ENCODE data around the gene ANTXR1.

DNA sequence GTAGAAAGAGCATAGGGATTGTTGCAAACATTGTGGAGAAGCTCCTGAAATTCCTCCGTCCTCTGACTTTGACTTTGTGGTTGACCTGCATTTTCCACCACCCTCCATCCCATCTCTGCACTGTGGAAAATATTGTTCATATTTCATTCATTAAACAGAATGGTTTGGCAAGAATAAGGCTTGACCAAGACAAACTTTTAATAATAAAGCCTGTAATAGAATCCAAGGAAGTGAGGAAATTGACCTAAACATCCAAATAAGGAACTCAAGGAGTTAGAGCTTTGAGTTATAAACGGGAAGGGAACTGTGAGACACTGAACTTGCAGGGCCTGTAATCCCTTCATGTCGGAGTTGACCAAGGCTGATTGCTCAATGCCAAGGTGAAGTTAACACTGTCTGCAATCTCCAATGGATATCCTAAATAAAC lies 258.9 kb downstream of the ANTXR1 start:
- TF ChIP-seq, protein P1, sequence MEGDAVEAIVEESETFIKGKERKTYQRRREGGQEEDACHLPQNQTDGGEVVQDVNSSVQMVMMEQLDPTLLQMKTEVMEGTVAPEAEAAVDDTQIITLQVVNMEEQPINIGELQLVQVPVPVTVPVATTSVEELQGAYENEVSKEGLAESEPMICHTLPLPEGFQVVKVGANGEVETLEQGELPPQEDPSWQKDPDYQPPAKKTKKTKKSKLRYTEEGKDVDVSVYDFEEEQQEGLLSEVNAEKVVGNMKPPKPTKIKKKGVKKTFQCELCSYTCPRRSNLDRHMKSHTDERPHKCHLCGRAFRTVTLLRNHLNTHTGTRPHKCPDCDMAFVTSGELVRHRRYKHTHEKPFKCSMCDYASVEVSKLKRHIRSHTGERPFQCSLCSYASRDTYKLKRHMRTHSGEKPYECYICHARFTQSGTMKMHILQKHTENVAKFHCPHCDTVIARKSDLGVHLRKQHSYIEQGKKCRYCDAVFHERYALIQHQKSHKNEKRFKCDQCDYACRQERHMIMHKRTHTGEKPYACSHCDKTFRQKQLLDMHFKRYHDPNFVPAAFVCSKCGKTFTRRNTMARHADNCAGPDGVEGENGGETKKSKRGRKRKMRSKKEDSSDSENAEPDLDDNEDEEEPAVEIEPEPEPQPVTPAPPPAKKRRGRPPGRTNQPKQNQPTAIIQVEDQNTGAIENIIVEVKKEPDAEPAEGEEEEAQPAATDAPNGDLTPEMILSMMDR (conservative IDR thresholded peaks at IDR 0.05 in 1 of 2, IDR thresholded peaks at IDR 0.05 in 1 of 2; ENCODE audit: low read depth in 1 of 2, low read length in 2 of 2), result no peak
- TF ChIP-seq EZH2 (IDR thresholded peaks at IDR 0.05; ENCODE audit: low read length, missing control alignments), result no peak
